Cerebellar cortex (tissue), 1 donor: ENCODE data around the gene HSD17B12.

Experiments used
- DNase-seq: peaks from one replicate; pipeline ENCODE4 v3.0.0-alpha.2; 2015; ENCODE audit warnings: low spot score

The HSD17B12 gene

GRCh38 chr11:43806976-43807375, 126.4 kb downstream of the HSD17B12 start:
- DNase-seq, result no peak

GRCh38 chr11:43810929-43811596, 130.5 kb downstream of the HSD17B12 start:
- peak; percentile 58 for DNase-seq

DNA sequence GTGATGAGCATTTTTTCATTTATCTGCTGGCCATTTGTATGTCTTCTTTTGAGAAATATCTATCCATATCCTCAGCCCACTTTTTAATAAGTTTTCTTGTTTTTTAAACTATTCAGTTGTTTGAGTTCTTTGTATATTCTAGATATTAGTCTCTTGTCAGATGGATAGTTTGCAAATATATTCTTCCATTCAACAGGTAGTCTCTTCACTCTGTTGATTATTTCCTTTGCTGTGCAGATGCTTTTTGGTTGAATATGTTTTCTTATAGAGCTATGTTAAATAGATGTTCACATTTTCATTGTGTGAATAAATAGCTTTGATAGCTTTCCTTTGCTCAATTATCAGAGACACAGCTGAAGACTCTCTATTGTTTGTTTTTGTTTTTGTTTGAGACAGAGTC, 131.9 kb downstream of the HSD17B12 start:
- DNase-seq, result no peak

- DNase-seq, result no peak
These were observed 137.7 kb downstream of the HSD17B12 start for GRCh38 chr11:43818220-43818619.

DNA sequence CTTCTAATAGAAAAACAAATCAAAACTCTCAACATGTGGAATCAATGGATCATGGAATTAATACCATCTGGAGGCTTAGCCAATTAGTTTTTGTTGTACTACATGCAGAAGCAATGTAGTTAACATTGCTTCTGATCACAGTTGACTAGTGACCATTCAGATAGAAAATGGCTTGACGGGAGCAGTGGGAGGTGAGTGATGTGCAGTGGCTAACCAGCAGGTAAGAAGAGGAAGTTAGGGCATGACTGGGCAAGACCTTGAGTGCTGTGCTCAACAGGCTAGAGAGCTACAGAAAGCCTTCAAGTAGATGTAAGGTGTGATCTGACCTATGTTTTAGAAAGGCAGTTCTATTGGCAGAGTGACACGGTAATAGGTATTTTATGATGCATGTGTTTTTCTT, 139.4 kb downstream of the HSD17B12 start:
- no peak for DNase-seq

DNA sequence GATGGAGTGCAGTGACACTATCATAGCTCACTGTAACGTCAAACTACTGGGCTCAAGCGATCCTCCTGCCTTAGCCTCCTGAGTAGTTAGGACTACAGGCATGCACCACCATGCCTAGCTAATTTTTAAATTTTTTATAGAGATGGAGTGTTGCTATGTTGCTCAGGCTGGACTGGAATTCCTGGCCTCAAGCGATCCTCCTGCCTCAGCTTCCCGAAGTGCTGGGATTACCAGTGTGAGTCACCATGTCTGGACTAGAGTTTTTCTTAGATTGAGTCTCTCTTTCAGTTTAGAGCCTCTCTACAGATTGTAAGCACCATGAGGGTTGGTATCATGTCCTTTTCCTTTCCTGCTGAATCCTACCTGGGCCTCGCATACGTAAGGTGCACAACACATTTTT, 142.8 kb downstream of the HSD17B12 start:
- DNase-seq, result no peak

DNA sequence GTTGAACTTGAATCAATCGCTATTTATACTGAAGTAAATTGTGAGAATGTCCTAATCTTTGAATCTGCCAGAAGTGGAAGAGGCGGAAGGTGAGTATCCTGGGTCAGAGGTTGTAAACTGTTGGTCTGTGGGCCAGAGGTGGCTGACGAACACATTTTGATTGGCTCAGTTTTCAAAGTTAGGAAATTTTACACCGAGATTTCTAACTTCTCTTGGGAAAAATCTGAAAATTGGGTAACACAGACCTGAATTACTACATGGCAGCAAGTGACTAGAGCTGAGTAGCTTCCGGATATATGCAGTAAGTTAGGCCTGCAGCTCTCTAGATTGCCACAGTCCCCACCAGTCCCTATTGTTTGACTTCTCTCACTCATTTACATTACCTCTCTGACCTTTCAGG, 143.3 kb downstream of the HSD17B12 start:
- DNase-seq, result no peak

GRCh38 chr11:43825217-43825816, 144.8 kb downstream of the HSD17B12 start:
- DNase-seq, result peak; percentile 67

DNA sequence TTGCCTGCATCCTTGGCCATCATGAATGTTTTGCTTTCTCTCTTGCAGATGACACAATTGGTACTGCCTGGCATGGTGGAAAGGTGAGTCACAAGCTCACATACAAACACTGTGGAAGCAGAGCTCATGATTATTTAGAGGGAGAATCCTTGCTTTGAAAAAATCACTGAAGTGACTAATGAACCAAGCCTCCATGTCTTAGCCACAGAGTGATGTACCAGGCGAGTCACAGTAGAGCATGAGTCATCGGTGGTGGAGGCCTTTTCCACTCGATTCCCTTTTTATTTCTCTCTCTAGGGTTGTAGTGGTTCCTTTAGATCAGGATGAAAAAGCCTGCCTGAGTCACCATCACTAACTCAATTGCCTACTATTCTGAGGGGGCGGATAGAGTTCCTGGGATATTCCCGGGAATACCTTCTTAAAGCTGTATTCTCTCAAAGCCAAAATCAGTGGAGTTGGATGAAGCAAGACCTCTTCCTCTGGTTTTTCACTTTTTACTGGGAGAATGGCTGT, 150.4 kb downstream of the HSD17B12 start:
- DNase-seq, result peak; percentile 62

- no peak for DNase-seq
These were observed 152.0 kb downstream of the HSD17B12 start for GRCh38 chr11:43832536-43832935.

GRCh38 chr11:43833657-43834073, 153.1 kb downstream of the HSD17B12 start:
- peak; percentile 91 for DNase-seq

DNA sequence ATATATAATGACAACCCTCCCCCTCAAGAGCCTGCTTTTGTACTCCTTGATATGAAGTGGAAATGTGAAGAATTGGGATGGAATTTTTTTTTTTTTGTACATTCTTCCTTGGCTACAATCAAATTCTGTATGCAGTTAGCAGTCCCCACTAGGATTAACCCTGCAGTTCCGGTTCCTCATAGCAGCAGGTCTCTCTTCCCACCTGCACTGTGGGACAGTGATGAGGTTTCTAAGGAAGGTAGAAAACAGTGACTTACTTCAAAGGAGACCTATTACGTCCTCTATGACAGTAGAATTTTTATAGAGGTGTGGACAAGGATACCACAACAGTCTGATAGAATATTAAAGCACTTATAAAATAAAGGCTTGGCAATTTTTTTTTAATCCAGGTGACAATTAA, 153.7 kb downstream of the HSD17B12 start:
- DNase-seq, result peak; percentile 65

GRCh38 chr11:43835104-43835503, 154.6 kb downstream of the HSD17B12 start:
- peak; percentile 89 for DNase-seq

GRCh38 chr11:43837879-43838278, 157.3 kb downstream of the HSD17B12 start:
- DNase-seq, result no peak

- DNase-seq, result no peak
These were observed 161.5 kb downstream of the HSD17B12 start for GRCh38 chr11:43842021-43842420.

- DNase-seq, result no peak
These were observed 165.3 kb downstream of the HSD17B12 start for GRCh38 chr11:43845816-43846215.

DNA sequence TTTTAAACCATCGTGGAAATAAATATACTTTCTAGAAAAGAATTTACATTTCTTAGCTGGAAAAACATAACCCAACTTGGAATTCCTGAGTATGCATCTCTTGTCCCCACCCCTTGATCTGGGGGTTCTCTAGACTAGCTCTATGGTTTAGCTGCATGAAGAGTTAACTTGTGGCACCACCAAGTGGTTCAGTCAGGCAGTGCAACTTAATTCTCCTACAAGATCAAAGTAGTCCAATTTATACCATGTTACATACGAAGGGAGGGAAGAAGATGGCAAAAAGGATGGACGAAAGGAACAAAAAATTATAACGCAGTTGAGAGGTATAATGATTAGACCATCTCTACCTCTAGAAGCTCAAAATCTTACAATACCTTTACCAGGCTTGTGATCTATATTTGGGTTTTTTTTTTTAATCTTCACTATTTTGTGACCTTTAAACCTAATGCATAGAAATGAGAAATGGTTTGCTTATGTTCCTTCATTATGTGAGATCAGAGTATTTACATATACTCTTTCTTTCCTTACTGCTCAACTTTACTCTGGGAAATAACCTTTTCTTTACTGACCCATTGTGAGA, 171.6 kb downstream of the HSD17B12 start:
- DNase-seq, result peak; percentile 86

- DNase-seq, result no peak
These were observed 173.2 kb downstream of the HSD17B12 start for GRCh38 chr11:43853781-43854180.

DNA sequence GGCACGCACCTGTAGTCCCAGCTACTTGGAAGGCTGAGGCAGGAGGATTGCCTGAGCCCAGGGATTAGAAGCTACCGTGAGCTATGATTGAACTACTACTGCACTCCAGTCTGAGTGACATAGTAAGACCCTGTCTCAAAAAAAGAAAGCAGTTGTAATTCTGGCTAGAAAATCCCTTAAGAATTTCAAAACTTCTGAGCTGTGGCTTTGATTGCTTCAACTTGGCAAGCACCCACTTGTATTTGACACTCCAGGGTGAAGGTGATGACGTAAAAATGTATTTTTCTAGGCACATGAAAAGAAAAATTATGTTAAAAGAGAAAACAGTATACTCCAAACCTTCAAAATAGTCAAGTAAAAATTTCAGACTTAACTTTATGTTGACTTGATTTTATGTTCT, 176.5 kb downstream of the HSD17B12 start:
- no peak for DNase-seq

DNA sequence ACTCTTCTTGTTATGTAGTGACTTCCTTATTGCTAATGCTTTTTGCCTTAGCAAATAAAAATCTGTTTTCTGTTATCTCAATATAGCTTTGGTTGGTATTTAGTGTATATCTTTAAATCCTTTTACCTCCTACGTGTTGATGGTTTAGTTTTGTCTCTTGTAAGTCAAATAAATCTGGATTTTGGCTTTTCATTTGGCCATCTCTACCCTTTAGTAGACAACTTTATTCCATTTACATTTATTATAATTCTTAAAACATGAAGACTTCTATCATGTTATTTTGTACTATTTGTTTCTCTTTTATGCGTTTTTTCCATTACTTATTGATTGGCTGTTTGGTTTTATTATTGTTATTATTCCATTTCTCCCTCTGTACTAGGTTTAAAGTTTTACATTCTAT, 180.6 kb downstream of the HSD17B12 start:
- DNase-seq, result no peak

DNA sequence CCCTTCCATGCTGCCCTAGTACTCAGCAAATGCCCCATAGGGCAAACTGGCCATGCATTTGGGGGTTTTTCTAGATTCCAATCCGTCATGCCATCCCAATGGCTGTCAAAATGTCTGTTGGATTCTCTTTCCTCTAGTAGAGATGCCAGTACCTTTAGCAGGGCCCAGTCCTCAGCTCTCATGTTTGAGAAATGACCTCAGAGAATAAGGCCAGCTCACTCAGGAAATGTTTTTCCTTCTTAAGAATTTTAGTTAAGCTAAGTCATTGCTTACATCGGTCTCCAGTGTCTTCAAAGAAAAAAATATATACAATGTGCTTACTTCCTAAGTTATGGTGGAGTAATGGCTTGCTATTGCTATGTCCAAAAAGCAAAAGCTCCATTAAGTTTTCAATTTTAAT, 186.0 kb downstream of the HSD17B12 start:
- no peak for DNase-seq

- no peak for DNase-seq
These were observed 186.4 kb downstream of the HSD17B12 start for GRCh38 chr11:43866969-43867368.

DNA sequence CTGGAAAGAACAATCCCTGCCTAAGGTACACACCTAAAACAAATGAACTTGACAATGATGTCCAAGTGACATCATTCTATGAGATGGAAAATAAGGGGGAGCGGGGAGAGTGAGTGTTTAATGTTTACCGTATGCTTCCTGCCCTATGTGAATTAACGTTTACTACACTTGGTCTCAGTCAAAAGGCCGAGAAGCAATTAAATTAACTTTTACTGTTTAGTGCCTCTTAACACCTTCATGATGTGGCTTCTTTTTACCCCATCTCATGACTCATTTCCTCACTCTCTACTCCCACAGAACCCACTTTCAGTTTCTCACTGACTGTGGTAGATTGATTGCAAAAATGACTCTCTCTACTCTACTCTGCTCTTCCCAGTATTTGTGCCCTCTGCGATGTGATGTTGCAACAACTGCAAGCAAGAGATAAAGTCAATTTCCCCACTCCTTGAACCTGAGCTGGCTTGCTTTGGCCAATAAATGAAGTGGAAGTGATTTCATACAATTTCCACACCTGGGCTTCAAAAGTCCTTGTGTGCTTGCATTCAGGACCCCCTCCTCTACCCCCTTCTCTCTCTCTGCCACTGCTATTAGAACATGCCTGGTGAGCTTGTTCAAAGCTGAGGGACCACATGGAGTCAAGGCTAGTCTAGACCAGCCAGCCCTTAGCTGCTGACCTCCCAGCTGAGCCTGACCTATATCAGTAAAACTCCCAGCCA, 188.5 kb downstream of the HSD17B12 start:
- DNase-seq, result no peak
